RWPE2 (cell line): ENCODE measurements around the gene NPEPL1.

Experiments
- ATAC-seq: fragments of 200-7000 bp; cut with Tn5 transposase; 3 replicates; pipeline ENCODE4 v1.9.1; 2021; ENCODE audit warnings: low read depth
- DNase-seq: peaks from one replicate; pipeline ENCODE4 v3.0.0-alpha.2; 2020; ENCODE audit warnings: low spot score
- H3K27ac ChIP-seq: fragments of 450-650 bp; 2 replicates; pipeline ENCODE4 v1.5.1; 2017; ENCODE audit warnings: mild to moderate bottlenecking; ENCODE audit not compliant: poor library complexity, severe bottlenecking
- H3K27me3 ChIP-seq: fragments of 250-450 bp; sonication (Bioruptor Pico); 2 replicates; pipeline ENCODE4 v1.5.1; 2021; ENCODE audit warnings: mild to moderate bottlenecking, moderate library complexity; ENCODE audit not compliant: insufficient read depth, poor library complexity, severe bottlenecking
- H3K36me3 ChIP-seq: fragments of 250-450 bp; sonication (Bioruptor Pico); 2 replicates; pipeline ENCODE4 v1.5.1; 2020; ENCODE audit warnings: low read depth, mild to moderate bottlenecking, moderate library complexity
- H3K4me1 ChIP-seq: fragments of 250-450 bp; sonication (Bioruptor Pico); 2 replicates; pipeline ENCODE4 v1.5.1; 2021; ENCODE audit warnings: mild to moderate bottlenecking, moderate library complexity; ENCODE audit not compliant: insufficient read depth, poor library complexity, severe bottlenecking
- H3K4me3 ChIP-seq: fragments of 250-450 bp; sonication (Bioruptor Pico); 2 replicates; pipeline ENCODE4 v1.5.1; 2021; ENCODE audit warnings: mild to moderate bottlenecking, moderate library complexity; ENCODE audit not compliant: severe bottlenecking
- H3K9me3 ChIP-seq: fragments of 250-450 bp; sonication (Bioruptor Pico); 2 replicates; pipeline ENCODE4 v1.5.1; 2021; ENCODE audit warnings: mild to moderate bottlenecking, moderate library complexity; ENCODE audit not compliant: severe bottlenecking
- CTCF ChIP-seq: fragments of 450-650 bp; IDR thresholded peaks from one replicate; pipeline ENCODE4 v1.5.1; 2017; ENCODE audit warnings: mild to moderate bottlenecking, moderate library complexity; ENCODE audit not compliant: poor library complexity, severe bottlenecking

NPEPL1 gene

GRCh38 chr20:58688840-58689239 lies 3.8 kb upstream of the NPEPL1 start:
- H3K9me3 ChIP-seq = no peaks in the 10 kb centered on the region
- ATAC-seq (no peak), DNase-seq (peak; percentile 67)
- H3K36me3 ChIP-seq = no peaks in the 10 kb centered on the region
- H3K27ac ChIP-seq = no peak overlapping the region
- TF ChIP-seq CTCF = no peak
- no peaks in the 10 kb centered on the region for H3K27me3 ChIP-seq
- peaks cover 7% of the 10 kb centered on the region for H3K4me1 ChIP-seq
- no peak overlapping the region for H3K4me3 ChIP-seq

DNA sequence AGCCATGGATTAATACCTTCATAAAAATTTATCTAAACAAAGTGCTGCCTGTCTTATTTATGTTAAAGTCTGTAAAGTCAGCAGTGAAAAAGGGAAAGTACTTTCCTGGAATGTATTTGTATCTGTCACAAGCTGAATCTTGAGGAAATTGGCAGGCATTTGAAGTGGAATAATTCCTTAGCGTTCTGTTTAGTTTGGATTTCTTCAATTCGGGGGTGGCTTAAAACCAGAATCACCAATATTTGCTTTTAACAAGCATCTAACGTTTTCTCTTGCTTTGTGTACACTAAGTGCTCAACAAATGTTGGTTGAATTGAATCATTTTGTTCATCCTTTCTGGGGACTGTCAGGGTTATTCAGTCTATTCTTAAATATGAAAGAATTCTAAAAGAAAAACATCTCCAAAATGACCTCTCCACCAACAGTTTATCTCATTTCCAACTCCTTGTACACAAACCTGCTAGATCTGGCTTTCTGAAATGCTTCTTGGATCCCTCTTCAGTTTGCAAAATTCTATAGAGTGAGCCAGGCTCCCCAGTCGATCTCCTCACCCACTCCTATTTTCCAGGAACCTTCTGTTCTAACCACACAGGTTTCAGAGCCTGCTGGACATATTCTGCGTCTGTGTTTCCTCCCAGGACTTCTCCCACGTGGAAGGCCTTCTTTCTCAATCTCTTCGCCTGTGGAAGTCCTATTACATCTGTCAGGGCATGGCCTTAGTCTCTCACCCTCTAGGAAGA lies 2.0 kb upstream of the NPEPL1 start:
- Histone ChIP-seq H3K27ac (peak overlapping the region; percentile 1), H3K27me3 (no peaks in the 10 kb centered on the region), H3K36me3 (peaks cover 5% of the 10 kb centered on the region; the same call in 1 of the 2 replicates), H3K4me1 (peaks cover 7% of the 10 kb centered on the region), H3K9me3 (no peaks in the 10 kb centered on the region), H3K4me3 (no peak overlapping the region)
- peak; percentile 26 for DNase-seq
- no peak for TF ChIP-seq CTCF
- ATAC-seq = no peak

- Histone ChIP-seq H3K27ac (peak overlapping the region; percentile 34), H3K27me3 (no peaks in the 10 kb centered on the region), H3K4me3 (peak overlapping the region; percentile 61), H3K36me3 (peaks cover 9% of the 10 kb centered on the region; the same call in 1 of the 2 replicates), H3K9me3 (no peaks in the 10 kb centered on the region), H3K4me1 (peaks cover 7% of the 10 kb centered on the region)
- ATAC-seq (no peak), DNase-seq (peak; percentile 82)
- TF ChIP-seq CTCF = no peak
Observed at GRCh38 chr20:58691773-58692578, 624 bp upstream of the NPEPL1 start.

GRCh38 chr20:58693226-58694006 lies 816 bp downstream of the NPEPL1 start:
- Histone ChIP-seq H3K4me1 (peaks cover 7% of the 10 kb centered on the region), H3K9me3 (no peaks in the 10 kb centered on the region), H3K27ac (peak overlapping the region; percentile 34), H3K4me3 (peak overlapping the region; percentile 61), H3K27me3 (no peaks in the 10 kb centered on the region), H3K36me3 (peaks cover 12% of the 10 kb centered on the region; the same call in 1 of the 2 replicates)
- DNase-seq = peak; percentile 87
- TF ChIP-seq CTCF = no peak
- ATAC-seq = peak; percentile 8
